Nephron progenitor cell (in vitro differentiated cells): ENCODE data around the gene ARHGEF37.

Experiments
- DNase-seq: peaks from one replicate; pipeline ENCODE4 v3.0.0; 2021
- H3K27ac Mint-ChIP-seq: 2 replicates; pipeline ENCODE4 v1.8.0; 2021; ENCODE audit warnings: mild to moderate bottlenecking, moderate library complexity, mixed read lengths
- H3K27me3 Mint-ChIP-seq: 2 replicates; pipeline ENCODE4 v1.8.0; 2021; ENCODE audit warnings: mild to moderate bottlenecking, low read depth, mixed read lengths; ENCODE audit not compliant: poor library complexity
- H3K36me3 Mint-ChIP-seq: 2 replicates; pipeline ENCODE4 v1.8.0; 2021; ENCODE audit warnings: low read depth, mixed read lengths
- H3K4me1 Mint-ChIP-seq: 2 replicates; pipeline ENCODE4 v1.8.0; 2021; ENCODE audit warnings: mixed read lengths
- H3K4me3 Mint-ChIP-seq: 2 replicates; pipeline ENCODE4 v1.8.0; 2021; ENCODE audit warnings: mild to moderate bottlenecking, moderate library complexity, mixed read lengths
- H3K9me3 Mint-ChIP-seq: 2 replicates; pipeline ENCODE4 v1.8.0; 2021; ENCODE audit warnings: mild to moderate bottlenecking, moderate library complexity, mixed read lengths
- TF ChIP-seq, protein P1 (sequence below): fragments of 200-600 bp; sonication (generic); IDR thresholded peaks from 2 replicates; pipeline ENCODE4 v1.5.0; 2021; ENCODE audit warnings: antibody characterized with exemption

The ARHGEF37 gene

DNA sequence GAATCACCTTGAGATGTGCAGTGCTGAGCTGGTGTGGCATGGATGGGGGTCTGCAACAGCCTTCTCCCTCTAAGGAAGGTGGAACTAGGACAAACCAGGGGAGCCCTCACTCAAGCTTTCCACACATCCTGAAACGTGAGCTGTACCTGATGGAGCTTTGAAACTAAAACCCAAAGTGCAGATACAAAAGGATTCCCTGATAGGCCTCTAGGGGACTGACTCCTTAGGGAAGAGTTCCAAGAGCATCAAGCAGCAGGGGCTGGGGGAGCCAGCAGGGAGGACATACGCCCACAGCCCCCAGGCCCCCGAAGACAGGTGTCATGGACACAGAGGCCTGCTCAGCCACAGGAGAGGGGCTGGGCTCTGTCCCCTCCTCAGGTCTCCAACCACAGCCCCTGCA is 17.7 kb downstream of the ARHGEF37 start:
- TF ChIP-seq, protein P1, sequence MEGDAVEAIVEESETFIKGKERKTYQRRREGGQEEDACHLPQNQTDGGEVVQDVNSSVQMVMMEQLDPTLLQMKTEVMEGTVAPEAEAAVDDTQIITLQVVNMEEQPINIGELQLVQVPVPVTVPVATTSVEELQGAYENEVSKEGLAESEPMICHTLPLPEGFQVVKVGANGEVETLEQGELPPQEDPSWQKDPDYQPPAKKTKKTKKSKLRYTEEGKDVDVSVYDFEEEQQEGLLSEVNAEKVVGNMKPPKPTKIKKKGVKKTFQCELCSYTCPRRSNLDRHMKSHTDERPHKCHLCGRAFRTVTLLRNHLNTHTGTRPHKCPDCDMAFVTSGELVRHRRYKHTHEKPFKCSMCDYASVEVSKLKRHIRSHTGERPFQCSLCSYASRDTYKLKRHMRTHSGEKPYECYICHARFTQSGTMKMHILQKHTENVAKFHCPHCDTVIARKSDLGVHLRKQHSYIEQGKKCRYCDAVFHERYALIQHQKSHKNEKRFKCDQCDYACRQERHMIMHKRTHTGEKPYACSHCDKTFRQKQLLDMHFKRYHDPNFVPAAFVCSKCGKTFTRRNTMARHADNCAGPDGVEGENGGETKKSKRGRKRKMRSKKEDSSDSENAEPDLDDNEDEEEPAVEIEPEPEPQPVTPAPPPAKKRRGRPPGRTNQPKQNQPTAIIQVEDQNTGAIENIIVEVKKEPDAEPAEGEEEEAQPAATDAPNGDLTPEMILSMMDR = no peak
- Mint-ChIP-seq H3K4me3 (no peak overlapping the region), H3K4me1 (no peaks in the 10 kb centered on the region), H3K27me3 (peaks cover 20% of the 10 kb centered on the region), H3K27ac (no peak overlapping the region), H3K36me3 (no peaks in the 10 kb centered on the region), H3K9me3 (no peaks in the 10 kb centered on the region)
- no peak for DNase-seq

DNA sequence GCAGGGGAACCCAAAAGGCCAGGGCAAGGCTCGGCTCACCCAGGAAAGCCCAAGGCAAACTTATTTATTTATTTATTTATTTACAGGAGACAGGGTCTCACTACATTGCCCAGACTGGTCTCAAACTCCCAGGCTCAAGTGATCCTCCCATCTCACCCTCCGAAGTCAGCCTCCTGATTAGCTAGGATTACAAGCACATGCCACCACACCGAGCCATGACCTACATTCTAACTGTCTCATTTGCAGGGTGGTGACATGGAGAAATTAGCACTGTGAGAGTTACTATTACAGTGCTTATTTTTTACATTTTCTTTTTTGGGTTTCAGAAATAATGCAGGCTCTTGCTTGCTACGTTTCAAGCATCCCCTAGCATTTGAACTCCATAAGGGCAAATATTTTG is 18.1 kb downstream of the ARHGEF37 start:
- Mint-ChIP-seq H3K36me3 (no peaks in the 10 kb centered on the region), H3K4me1 (no peaks in the 10 kb centered on the region), H3K27ac (no peak overlapping the region), H3K4me3 (no peak overlapping the region), H3K9me3 (no peaks in the 10 kb centered on the region), H3K27me3 (peaks cover 22% of the 10 kb centered on the region)
- TF ChIP-seq, protein P1 = no peak
- DNase-seq = no peak

DNA sequence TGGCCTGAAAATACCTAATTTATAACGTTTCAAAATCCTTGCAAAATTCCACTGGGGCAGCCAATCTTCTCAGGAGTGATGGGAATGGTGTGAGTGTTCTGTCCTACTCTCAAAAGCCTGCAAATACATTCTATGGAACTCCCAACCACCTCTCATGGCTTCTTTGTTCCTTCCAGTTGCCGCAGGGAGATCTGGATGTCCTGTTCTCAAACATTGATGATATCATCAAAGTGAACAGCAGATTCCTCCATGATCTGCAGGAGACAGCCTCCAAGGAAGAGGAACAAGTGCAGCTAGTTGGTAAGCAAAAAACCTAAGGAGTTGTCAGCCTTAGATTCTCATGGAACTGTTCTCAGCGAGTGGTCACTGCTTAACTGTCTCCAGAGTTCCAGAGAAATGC is 19.6 kb downstream of the ARHGEF37 start:
- H3K27ac Mint-ChIP-seq = no peak overlapping the region
- no peak overlapping the region for H3K4me3 Mint-ChIP-seq
- H3K36me3 Mint-ChIP-seq = no peaks in the 10 kb centered on the region
- no peaks in the 10 kb centered on the region for H3K4me1 Mint-ChIP-seq
- no peak for DNase-seq
- TF ChIP-seq, protein P1 = no peak
- H3K27me3 Mint-ChIP-seq = peaks cover 21% of the 10 kb centered on the region
- no peaks in the 10 kb centered on the region for H3K9me3 Mint-ChIP-seq

DNA sequence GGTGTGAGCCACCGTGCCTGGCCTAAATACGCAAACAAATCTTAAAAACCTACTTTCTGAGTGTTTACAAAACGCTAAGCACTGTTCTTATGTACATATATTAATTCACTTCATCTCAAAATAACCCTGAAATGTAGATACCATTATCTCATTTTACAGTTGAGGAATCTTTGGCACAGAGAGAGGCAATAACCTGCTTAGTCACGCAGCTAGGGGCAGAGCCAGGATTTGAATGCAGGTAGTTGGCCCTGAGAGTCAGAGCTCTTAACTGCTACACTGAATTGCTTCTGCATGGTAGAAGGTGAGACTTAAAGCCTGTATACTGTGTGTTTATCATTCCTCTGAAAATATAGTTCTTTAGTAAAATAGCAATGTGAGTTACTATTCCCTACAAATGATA is 21.9 kb downstream of the ARHGEF37 start:
- Mint-ChIP-seq H3K27ac (no peak overlapping the region), H3K27me3 (peaks cover 16% of the 10 kb centered on the region), H3K4me3 (no peak overlapping the region), H3K9me3 (no peaks in the 10 kb centered on the region), H3K4me1 (no peaks in the 10 kb centered on the region), H3K36me3 (no peaks in the 10 kb centered on the region)
- DNase-seq = no peak
- TF ChIP-seq, protein P1 = no peak

DNA sequence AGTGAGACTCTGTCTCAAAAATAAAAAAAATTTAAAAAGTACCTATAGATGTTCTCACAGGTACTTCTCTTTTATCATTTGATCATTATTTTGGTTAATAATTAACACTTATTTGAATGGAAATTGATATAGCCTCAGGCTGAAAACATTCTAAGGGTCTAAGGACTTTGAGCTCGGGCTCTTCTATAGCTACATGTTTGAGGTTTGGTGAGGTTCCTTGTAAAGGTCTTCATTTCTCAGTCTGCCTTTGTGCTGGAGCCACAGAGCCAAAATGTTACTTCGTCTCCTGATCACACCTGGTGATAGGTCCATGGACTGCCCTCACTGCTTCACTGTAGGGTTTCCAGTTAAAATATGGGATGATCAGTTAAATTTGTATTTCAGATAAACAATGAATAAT is 22.6 kb downstream of the ARHGEF37 start:
- Mint-ChIP-seq H3K4me3 (no peak overlapping the region), H3K27ac (no peak overlapping the region), H3K27me3 (peaks cover 15% of the 10 kb centered on the region), H3K4me1 (no peaks in the 10 kb centered on the region), H3K36me3 (no peaks in the 10 kb centered on the region), H3K9me3 (no peaks in the 10 kb centered on the region)
- DNase-seq = no peak
- TF ChIP-seq, protein P1 = no peak

DNA sequence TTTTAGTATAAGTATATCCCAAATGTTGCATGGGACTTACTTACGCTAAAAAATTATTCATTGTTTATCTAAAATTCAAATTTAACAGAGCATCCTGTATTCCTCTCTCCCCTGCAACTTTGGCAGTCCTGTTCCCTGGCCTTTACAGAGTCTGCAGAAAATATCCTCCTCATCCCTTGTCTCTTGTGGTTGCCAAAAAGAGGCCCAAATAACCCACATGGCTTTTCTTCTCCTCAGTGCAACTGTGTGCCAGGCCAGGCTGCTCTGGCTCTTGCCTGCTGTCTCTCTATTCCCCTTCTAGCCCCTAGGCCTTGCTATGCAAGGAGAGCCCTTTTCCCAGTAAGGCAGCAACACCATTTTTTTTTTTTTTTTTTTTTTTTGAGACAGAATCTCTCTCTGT is 23.0 kb downstream of the ARHGEF37 start:
- Mint-ChIP-seq H3K9me3 (peaks cover 4% of the 10 kb centered on the region), H3K27ac (no peak overlapping the region), H3K36me3 (no peaks in the 10 kb centered on the region), H3K27me3 (peaks cover 15% of the 10 kb centered on the region), H3K4me1 (no peaks in the 10 kb centered on the region), H3K4me3 (no peak overlapping the region)
- TF ChIP-seq, protein P1 = no peak
- DNase-seq = no peak
